WTC11 (cell line): ENCODE data around the gene AHR.

Experiments
- ATF3 ChIP-seq: sonication (generic); formaldehyde crosslinking; conservative IDR thresholded peaks from 2 replicates; pipeline ENCODE4 v1.8.1; 2022; ENCODE audit warnings: mild to moderate bottlenecking, missing genetic modification reagents
- CTCF ChIP-seq: fragments of 200-600 bp; IDR thresholded peaks from 2 replicates; pipeline ENCODE4 v1.8.0; 2022; ENCODE audit warnings: antibody characterized with exemption
- ESRRA ChIP-seq: sonication (generic); formaldehyde crosslinking; IDR thresholded peaks from 2 replicates; pipeline ENCODE4 v1.8.1; 2022; ENCODE audit warnings: mild to moderate bottlenecking, missing genetic modification reagents, borderline replicate concordance
- FOXK1 ChIP-seq: sonication (generic); formaldehyde crosslinking; IDR thresholded peaks from 2 replicates; pipeline ENCODE4 v1.8.0; 2022; ENCODE audit warnings: mild to moderate bottlenecking, moderate library complexity, missing genetic modification reagents
- KAT7 ChIP-seq: sonication (generic); formaldehyde crosslinking; IDR thresholded peaks from 2 replicates; pipeline ENCODE4 v1.8.1; 2023; ENCODE audit warnings: missing genetic modification reagents, mild to moderate bottlenecking, borderline replicate concordance
- NFYB ChIP-seq: sonication (generic); formaldehyde crosslinking; conservative IDR thresholded peaks from 2 replicates; pipeline ENCODE4 v1.8.0; 2022; ENCODE audit warnings: low read depth, missing genetic modification reagents
- ZNF121 ChIP-seq: sonication (generic); formaldehyde crosslinking; IDR thresholded peaks from 2 replicates; pipeline ENCODE4 v1.8.0; 2023; ENCODE audit warnings: missing genetic modification reagents
- ZNF263 ChIP-seq: sonication (generic); formaldehyde crosslinking; IDR thresholded peaks from 2 replicates; pipeline ENCODE4 v1.8.1; 2022; ENCODE audit warnings: low read depth, mild to moderate bottlenecking, moderate library complexity, missing genetic modification reagents
- TF ChIP-seq, protein P1 (sequence below): sonication (generic); formaldehyde crosslinking; IDR thresholded peaks from 2 replicates; pipeline ENCODE4 v1.8.0; 2022; ENCODE audit warnings: missing genetic modification reagents
- TF ChIP-seq, protein P2 (sequence below): sonication (generic); formaldehyde crosslinking; IDR thresholded peaks from 2 replicates; pipeline ENCODE4 v1.8.1; 2022; ENCODE audit warnings: low read depth, missing genetic modification reagents, borderline replicate concordance
- TF ChIP-seq, protein P3 (sequence below): sonication (generic); formaldehyde crosslinking; IDR thresholded peaks from 2 replicates; pipeline ENCODE4 v1.8.0; 2023; ENCODE audit warnings: missing genetic modification reagents, mild to moderate bottlenecking, borderline replicate concordance

GRCh38 chr7:17319164-17320101 is 21.0 kb downstream of the AHR start:
- TF ChIP-seq ZNF263 (CRISPR knock-in tag), result no peak
- TF ChIP-seq KAT7, result no peak
- no peak for TF ChIP-seq CTCF
- TF ChIP-seq, protein P1, sequence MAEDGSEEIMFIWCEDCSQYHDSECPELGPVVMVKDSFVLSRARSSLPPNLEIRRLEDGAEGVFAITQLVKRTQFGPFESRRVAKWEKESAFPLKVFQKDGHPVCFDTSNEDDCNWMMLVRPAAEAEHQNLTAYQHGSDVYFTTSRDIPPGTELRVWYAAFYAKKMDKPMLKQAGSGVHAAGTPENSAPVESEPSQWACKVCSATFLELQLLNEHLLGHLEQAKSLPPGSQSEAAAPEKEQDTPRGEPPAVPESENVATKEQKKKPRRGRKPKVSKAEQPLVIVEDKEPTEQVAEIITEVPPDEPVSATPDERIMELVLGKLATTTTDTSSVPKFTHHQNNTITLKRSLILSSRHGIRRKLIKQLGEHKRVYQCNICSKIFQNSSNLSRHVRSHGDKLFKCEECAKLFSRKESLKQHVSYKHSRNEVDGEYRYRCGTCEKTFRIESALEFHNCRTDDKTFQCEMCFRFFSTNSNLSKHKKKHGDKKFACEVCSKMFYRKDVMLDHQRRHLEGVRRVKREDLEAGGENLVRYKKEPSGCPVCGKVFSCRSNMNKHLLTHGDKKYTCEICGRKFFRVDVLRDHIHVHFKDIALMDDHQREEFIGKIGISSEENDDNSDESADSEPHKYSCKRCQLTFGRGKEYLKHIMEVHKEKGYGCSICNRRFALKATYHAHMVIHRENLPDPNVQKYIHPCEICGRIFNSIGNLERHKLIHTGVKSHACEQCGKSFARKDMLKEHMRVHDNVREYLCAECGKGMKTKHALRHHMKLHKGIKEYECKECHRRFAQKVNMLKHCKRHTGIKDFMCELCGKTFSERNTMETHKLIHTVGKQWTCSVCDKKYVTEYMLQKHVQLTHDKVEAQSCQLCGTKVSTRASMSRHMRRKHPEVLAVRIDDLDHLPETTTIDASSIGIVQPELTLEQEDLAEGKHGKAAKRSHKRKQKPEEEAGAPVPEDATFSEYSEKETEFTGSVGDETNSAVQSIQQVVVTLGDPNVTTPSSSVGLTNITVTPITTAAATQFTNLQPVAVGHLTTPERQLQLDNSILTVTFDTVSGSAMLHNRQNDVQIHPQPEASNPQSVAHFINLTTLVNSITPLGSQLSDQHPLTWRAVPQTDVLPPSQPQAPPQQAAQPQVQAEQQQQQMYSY, result no peak
- TF ChIP-seq FOXK1, result no peak
- TF ChIP-seq, protein P2, sequence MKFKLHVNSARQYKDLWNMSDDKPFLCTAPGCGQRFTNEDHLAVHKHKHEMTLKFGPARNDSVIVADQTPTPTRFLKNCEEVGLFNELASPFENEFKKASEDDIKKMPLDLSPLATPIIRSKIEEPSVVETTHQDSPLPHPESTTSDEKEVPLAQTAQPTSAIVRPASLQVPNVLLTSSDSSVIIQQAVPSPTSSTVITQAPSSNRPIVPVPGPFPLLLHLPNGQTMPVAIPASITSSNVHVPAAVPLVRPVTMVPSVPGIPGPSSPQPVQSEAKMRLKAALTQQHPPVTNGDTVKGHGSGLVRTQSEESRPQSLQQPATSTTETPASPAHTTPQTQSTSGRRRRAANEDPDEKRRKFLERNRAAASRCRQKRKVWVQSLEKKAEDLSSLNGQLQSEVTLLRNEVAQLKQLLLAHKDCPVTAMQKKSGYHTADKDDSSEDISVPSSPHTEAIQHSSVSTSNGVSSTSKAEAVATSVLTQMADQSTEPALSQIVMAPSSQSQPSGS, result no peak
- TF ChIP-seq, protein P3, sequence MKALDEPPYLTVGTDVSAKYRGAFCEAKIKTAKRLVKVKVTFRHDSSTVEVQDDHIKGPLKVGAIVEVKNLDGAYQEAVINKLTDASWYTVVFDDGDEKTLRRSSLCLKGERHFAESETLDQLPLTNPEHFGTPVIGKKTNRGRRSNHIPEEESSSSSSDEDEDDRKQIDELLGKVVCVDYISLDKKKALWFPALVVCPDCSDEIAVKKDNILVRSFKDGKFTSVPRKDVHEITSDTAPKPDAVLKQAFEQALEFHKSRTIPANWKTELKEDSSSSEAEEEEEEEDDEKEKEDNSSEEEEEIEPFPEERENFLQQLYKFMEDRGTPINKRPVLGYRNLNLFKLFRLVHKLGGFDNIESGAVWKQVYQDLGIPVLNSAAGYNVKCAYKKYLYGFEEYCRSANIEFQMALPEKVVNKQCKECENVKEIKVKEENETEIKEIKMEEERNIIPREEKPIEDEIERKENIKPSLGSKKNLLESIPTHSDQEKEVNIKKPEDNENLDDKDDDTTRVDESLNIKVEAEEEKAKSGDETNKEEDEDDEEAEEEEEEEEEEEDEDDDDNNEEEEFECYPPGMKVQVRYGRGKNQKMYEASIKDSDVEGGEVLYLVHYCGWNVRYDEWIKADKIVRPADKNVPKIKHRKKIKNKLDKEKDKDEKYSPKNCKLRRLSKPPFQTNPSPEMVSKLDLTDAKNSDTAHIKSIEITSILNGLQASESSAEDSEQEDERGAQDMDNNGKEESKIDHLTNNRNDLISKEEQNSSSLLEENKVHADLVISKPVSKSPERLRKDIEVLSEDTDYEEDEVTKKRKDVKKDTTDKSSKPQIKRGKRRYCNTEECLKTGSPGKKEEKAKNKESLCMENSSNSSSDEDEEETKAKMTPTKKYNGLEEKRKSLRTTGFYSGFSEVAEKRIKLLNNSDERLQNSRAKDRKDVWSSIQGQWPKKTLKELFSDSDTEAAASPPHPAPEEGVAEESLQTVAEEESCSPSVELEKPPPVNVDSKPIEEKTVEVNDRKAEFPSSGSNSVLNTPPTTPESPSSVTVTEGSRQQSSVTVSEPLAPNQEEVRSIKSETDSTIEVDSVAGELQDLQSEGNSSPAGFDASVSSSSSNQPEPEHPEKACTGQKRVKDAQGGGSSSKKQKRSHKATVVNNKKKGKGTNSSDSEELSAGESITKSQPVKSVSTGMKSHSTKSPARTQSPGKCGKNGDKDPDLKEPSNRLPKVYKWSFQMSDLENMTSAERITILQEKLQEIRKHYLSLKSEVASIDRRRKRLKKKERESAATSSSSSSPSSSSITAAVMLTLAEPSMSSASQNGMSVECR (CRISPR knock-in tag), result no peak
- no peak for TF ChIP-seq ESRRA
- no peak for TF ChIP-seq ATF3 (CRISPR knock-in tag)
- TF ChIP-seq NFYB (CRISPR knock-in tag), result no peak
- TF ChIP-seq ZNF121 (CRISPR knock-in tag), result no peak
